HepG2 (cell line): Measurements from ENCODE around the gene FAM163B.

Experiments
- BRD4 ChIP-seq: sonication (generic); formaldehyde crosslinking; IDR thresholded peaks from 2 replicates; pipeline ENCODE4 v1.4.0; 2020; ENCODE audit warnings: missing genetic modification reagents
- NR2F6 ChIP-seq, 2 experiments: IDR thresholded peaks; 2 replicates each; pipeline ENCODE4 v1.6.1; 2016; ENCODE audit warnings: antibody characterized with exemption in 1 of 2, mild to moderate bottlenecking in 1 of 2
- ZNF235 ChIP-seq: sonication (generic); formaldehyde crosslinking; IDR thresholded peaks from 2 replicates; pipeline ENCODE4 v1.8.1; 2023; ENCODE audit warnings: mild to moderate bottlenecking, missing genetic modification reagents, borderline replicate concordance
- ZNF24 ChIP-seq: fragments of 450-650 bp; IDR thresholded peaks from 2 replicates; pipeline ENCODE4 v1.6.1; 2017; ENCODE audit warnings: antibody characterized with exemption, mild to moderate bottlenecking
- TF ChIP-seq, protein P1 (sequence below): sonication (generic); IDR thresholded peaks from 2 replicates; pipeline ENCODE4 v1.6.1; 2016; ENCODE audit warnings: low read depth, borderline replicate concordance

GRCh38 chr9:133636902-133637301 lies 27.7 kb upstream of the FAM163B start:
- TF ChIP-seq ZNF24 (no peak), NR2F6 (IDR thresholded peaks at IDR 0.05) (no peak), NR2F6 (CRISPR knock-in tag; IDR thresholded peaks at IDR 0.05) (no peak), BRD4 (no peak), ZNF235 (CRISPR knock-in tag) (no peak)
- TF ChIP-seq, protein P1, sequence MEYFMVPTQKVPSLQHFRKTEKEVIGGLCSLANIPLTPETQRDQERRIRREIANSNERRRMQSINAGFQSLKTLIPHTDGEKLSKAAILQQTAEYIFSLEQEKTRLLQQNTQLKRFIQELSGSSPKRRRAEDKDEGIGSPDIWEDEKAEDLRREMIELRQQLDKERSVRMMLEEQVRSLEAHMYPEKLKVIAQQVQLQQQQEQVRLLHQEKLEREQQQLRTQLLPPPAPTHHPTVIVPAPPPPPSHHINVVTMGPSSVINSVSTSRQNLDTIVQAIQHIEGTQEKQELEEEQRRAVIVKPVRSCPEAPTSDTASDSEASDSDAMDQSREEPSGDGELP: no peak
